Activated naive CD4-positive, alpha-beta T cell treated with anti-CD3 and anti-CD28 coated beads, Interleukin-2, amount 10 ng/mL, durations not matched to agents 7 days and 5 days (primary cell): ENCODE data around the gene PRR33.
"Not testable (repeated sequence)": the region's sequence is repeated elsewhere in the genome, so short reads cannot be mapped to it uniquely, and the experiment has no call there.

ENCODE experiments used
- CTCF ChIA-PET: fragments of 350-600 bp; sonication (Branson Sonifier 250); formaldehyde crosslinking; loops from one replicate; lab custom pipeline; 2021; ENCODE audit warnings: antibody characterized with exemption; lab: Charles Lee
- DNase-seq: peaks from one replicate; pipeline ENCODE4 v3.0.0-alpha.2; 2020
- H3K27ac Mint-ChIP-seq: one replicate; pipeline ENCODE4 v1.8.0; 2021; ENCODE audit warnings: mild to moderate bottlenecking, moderate library complexity, mixed read lengths
- H3K27me3 Mint-ChIP-seq: one replicate; pipeline ENCODE4 v1.8.0; 2021; ENCODE audit warnings: mild to moderate bottlenecking, mixed read lengths
- H3K36me3 Mint-ChIP-seq: one replicate; pipeline ENCODE4 v1.8.0; 2021; ENCODE audit warnings: mixed read lengths
- H3K4me1 Mint-ChIP-seq: one replicate; pipeline ENCODE4 v1.8.0; 2021; ENCODE audit warnings: mixed read lengths
- H3K4me3 Mint-ChIP-seq: one replicate; pipeline ENCODE4 v1.8.0; 2021; ENCODE audit warnings: mild to moderate bottlenecking, moderate library complexity, mixed read lengths
- H3K9me3 Mint-ChIP-seq: one replicate; pipeline ENCODE4 v1.8.0; 2021; ENCODE audit warnings: mixed read lengths

PRR33 gene

GRCh38 chr11:1892116-1892515, 421 bp upstream of the PRR33 start:
- Mint-ChIP-seq H3K4me1 (peaks cover 40% of the 10 kb centered on the region), H3K27ac (no peak overlapping the region), H3K27me3 (peaks cover 17% of the 10 kb centered on the region), H3K36me3 (peaks cover 26% of the 10 kb centered on the region), H3K4me3 (no peak overlapping the region), H3K9me3 (peaks cover 4% of the 10 kb centered on the region)
- DNase-seq, result no peak
- CTCF ChIA-PET, result interaction anchor here (2.5 to 2.8 kb wide), 2 partner anchors 10 to 30 kb away, joined by 9 to 10 read pairs; no protein-coding TSS in a partner anchor

- no peak for DNase-seq
- CTCF ChIA-PET, result interaction anchor here (1.1 to 2.8 kb wide), 4 partner anchors 9 to 58 kb away, joined by 4 to 10 read pairs (median 10); no protein-coding TSS in a partner anchor
- Mint-ChIP-seq H3K4me3 (peak overlapping the region; percentile 68), H3K4me1 (peaks cover 42% of the 10 kb centered on the region), H3K36me3 (peaks cover 26% of the 10 kb centered on the region), H3K9me3 (peaks cover 4% of the 10 kb centered on the region), H3K27ac (peak overlapping the region; percentile 38), H3K27me3 (peaks cover 8% of the 10 kb centered on the region)
Measured at GRCh38 chr11:1890856-1891830, 552 bp downstream of the PRR33 start.

GRCh38 chr11:1889941-1890855, 1.5 kb downstream of the PRR33 start:
- H3K27ac Mint-ChIP-seq, result peak overlapping the region; percentile 74
- H3K9me3 Mint-ChIP-seq, result peaks cover 4% of the 10 kb centered on the region
- H3K4me1 Mint-ChIP-seq, result peaks cover 42% of the 10 kb centered on the region
- peak overlapping the region; percentile 68 for H3K4me3 Mint-ChIP-seq
- H3K27me3 Mint-ChIP-seq, result peaks cover 3% of the 10 kb centered on the region
- CTCF ChIA-PET, result interaction anchor here (1.1 to 2.8 kb wide), 4 partner anchors 8 to 57 kb away, joined by 4 to 10 read pairs (median 10); no protein-coding TSS in a partner anchor
- peak; percentile 45 for DNase-seq
- peaks cover 26% of the 10 kb centered on the region for H3K36me3 Mint-ChIP-seq

GRCh38 chr11:1889224-1889930, 2.3 kb downstream of the PRR33 start:
- Mint-ChIP-seq H3K36me3 (peaks cover 26% of the 10 kb centered on the region), H3K27ac (peak overlapping the region; percentile 87), H3K4me1 (peaks cover 42% of the 10 kb centered on the region), H3K27me3 (no peaks in the 10 kb centered on the region), H3K4me3 (peak overlapping the region; percentile 68), H3K9me3 (peaks cover 4% of the 10 kb centered on the region)
- DNase-seq, result peak; percentile 89
- CTCF ChIA-PET, result interaction anchor here (1.9 kb wide), 1 partner anchor 14 kb away, joined by 5 read pairs; no protein-coding TSS in a partner anchor

- DNase-seq, result no peak
- peaks cover 4% of the 10 kb centered on the region for H3K9me3 Mint-ChIP-seq
- H3K4me3 Mint-ChIP-seq, result peak overlapping the region; percentile 61
- peak overlapping the region; percentile 87 for H3K27ac Mint-ChIP-seq
- CTCF ChIA-PET, result interaction anchor here (1.9 kb wide), 1 partner anchor 13 kb away, joined by 5 read pairs; no protein-coding TSS in a partner anchor
- peaks cover 26% of the 10 kb centered on the region for H3K36me3 Mint-ChIP-seq
- peaks cover 42% of the 10 kb centered on the region for H3K4me1 Mint-ChIP-seq
- H3K27me3 Mint-ChIP-seq, result no peaks in the 10 kb centered on the region
Measured at GRCh38 chr11:1888811-1889210, 2.9 kb downstream of the PRR33 start.

- CTCF ChIA-PET, result interaction anchor here (1.9 kb wide), 1 partner anchor 12 kb away, joined by 5 read pairs; no protein-coding TSS in a partner anchor
- peaks cover 4% of the 10 kb centered on the region for H3K9me3 Mint-ChIP-seq
- H3K36me3 Mint-ChIP-seq, result peaks cover 24% of the 10 kb centered on the region
- DNase-seq, result no peak
- peaks cover 38% of the 10 kb centered on the region for H3K4me1 Mint-ChIP-seq
- peak overlapping the region; percentile 87 for H3K27ac Mint-ChIP-seq
- H3K27me3 Mint-ChIP-seq, result no peaks in the 10 kb centered on the region
- peak overlapping the region; percentile 61 for H3K4me3 Mint-ChIP-seq
Measured at GRCh38 chr11:1888347-1888753, 3.3 kb downstream of the PRR33 start.

- H3K4me3 Mint-ChIP-seq, result no peak overlapping the region
- DNase-seq, result no peak
- peaks cover 38% of the 10 kb centered on the region for H3K4me1 Mint-ChIP-seq
- peaks cover 3% of the 10 kb centered on the region for H3K9me3 Mint-ChIP-seq
- H3K27ac Mint-ChIP-seq, result peak overlapping the region; percentile 87
- H3K27me3 Mint-ChIP-seq, result no peaks in the 10 kb centered on the region
- CTCF ChIA-PET, result interaction anchor here (1.9 kb wide), 1 partner anchor 12 kb away, joined by 5 read pairs; no protein-coding TSS in a partner anchor
- H3K36me3 Mint-ChIP-seq, result peaks cover 23% of the 10 kb centered on the region
Measured at GRCh38 chr11:1887451-1888346, 4.0 kb downstream of the PRR33 start.

GRCh38 chr11:1886551-1886950, 5.1 kb downstream of the PRR33 start:
- H3K9me3 Mint-ChIP-seq, H3K27me3 Mint-ChIP-seq, H3K4me3 Mint-ChIP-seq, H3K27ac Mint-ChIP-seq, CTCF ChIA-PET, DNase-seq: not testable (repeated sequence)
- H3K36me3 Mint-ChIP-seq, result peaks cover 16% of the 10 kb centered on the region
- peaks cover 35% of the 10 kb centered on the region for H3K4me1 Mint-ChIP-seq

GRCh38 chr11:1884303-1884700, 7.4 kb downstream of the PRR33 start:
- CTCF ChIA-PET, result no interaction called here
- H3K4me3 Mint-ChIP-seq, result no peak overlapping the region
- H3K27ac Mint-ChIP-seq, result no peak overlapping the region
- no peaks in the 10 kb centered on the region for H3K27me3 Mint-ChIP-seq
- H3K4me1 Mint-ChIP-seq, result peaks cover 24% of the 10 kb centered on the region
- peaks cover 14% of the 10 kb centered on the region for H3K36me3 Mint-ChIP-seq
- H3K9me3 Mint-ChIP-seq, result no peaks in the 10 kb centered on the region
- peak; percentile 15 for DNase-seq

GRCh38 chr11:1883346-1884302, 8.1 kb downstream of the PRR33 start:
- Mint-ChIP-seq H3K4me3 (no peak overlapping the region), H3K36me3 (peaks cover 10% of the 10 kb centered on the region), H3K27ac (no peak overlapping the region), H3K4me1 (peaks cover 19% of the 10 kb centered on the region), H3K9me3 (no peaks in the 10 kb centered on the region), H3K27me3 (no peaks in the 10 kb centered on the region)
- peak; percentile 20 for DNase-seq
- CTCF ChIA-PET, result interaction anchor here (1.4 to 2.6 kb wide), 7 partner anchors 13 to 116 kb away, joined by 3 to 22 read pairs (median 8); partner anchors contain the start of gene LSP1
